OCI-LY3 (cell line): ENCODE results near the gene NFXL1.

Experiments used
- EZH2phosphoT487 ChIP-seq: fragments of 200-600 bp; shearing (Covaris generic); IDR thresholded peaks from 2 replicates; pipeline ENCODE4 v1.6.1; 2018; ENCODE audit warnings: antibody characterized with exemption, mixed run types, low read depth
- TF ChIP-seq, protein P1 (sequence below): fragments of 200-600, 300-600 bp; sonication (generic); IDR thresholded peaks from 2 replicates; pipeline ENCODE4 v1.5.1; 2014; ENCODE audit warnings: antibody characterized with exemption, low read length, low read depth

- TF ChIP-seq, protein P1, sequence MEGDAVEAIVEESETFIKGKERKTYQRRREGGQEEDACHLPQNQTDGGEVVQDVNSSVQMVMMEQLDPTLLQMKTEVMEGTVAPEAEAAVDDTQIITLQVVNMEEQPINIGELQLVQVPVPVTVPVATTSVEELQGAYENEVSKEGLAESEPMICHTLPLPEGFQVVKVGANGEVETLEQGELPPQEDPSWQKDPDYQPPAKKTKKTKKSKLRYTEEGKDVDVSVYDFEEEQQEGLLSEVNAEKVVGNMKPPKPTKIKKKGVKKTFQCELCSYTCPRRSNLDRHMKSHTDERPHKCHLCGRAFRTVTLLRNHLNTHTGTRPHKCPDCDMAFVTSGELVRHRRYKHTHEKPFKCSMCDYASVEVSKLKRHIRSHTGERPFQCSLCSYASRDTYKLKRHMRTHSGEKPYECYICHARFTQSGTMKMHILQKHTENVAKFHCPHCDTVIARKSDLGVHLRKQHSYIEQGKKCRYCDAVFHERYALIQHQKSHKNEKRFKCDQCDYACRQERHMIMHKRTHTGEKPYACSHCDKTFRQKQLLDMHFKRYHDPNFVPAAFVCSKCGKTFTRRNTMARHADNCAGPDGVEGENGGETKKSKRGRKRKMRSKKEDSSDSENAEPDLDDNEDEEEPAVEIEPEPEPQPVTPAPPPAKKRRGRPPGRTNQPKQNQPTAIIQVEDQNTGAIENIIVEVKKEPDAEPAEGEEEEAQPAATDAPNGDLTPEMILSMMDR: no peak
- TF ChIP-seq EZH2phosphoT487: no peak
Observed at GRCh38 chr4:47954245-47954644, 39.9 kb upstream of the NFXL1 start.
